ENCODE measurements around the gene MAP2K1.

MAP2K1 gene

GRCh38 chr15:66412220-66412619 lies 25.5 kb downstream of the MAP2K1 start:
- DNase-seq (ENCODE audit: low read depth), result no peak
- TF ChIP-seq, protein P1, sequence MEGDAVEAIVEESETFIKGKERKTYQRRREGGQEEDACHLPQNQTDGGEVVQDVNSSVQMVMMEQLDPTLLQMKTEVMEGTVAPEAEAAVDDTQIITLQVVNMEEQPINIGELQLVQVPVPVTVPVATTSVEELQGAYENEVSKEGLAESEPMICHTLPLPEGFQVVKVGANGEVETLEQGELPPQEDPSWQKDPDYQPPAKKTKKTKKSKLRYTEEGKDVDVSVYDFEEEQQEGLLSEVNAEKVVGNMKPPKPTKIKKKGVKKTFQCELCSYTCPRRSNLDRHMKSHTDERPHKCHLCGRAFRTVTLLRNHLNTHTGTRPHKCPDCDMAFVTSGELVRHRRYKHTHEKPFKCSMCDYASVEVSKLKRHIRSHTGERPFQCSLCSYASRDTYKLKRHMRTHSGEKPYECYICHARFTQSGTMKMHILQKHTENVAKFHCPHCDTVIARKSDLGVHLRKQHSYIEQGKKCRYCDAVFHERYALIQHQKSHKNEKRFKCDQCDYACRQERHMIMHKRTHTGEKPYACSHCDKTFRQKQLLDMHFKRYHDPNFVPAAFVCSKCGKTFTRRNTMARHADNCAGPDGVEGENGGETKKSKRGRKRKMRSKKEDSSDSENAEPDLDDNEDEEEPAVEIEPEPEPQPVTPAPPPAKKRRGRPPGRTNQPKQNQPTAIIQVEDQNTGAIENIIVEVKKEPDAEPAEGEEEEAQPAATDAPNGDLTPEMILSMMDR (IDR thresholded peaks at IDR 0.05; ENCODE audit: insufficient read depth, low read depth, low read length, missing control alignments), result no peak
- no peak overlapping the region for H3K4me3 ChIP-seq (ENCODE audit: low read depth, low read length)

DNA sequence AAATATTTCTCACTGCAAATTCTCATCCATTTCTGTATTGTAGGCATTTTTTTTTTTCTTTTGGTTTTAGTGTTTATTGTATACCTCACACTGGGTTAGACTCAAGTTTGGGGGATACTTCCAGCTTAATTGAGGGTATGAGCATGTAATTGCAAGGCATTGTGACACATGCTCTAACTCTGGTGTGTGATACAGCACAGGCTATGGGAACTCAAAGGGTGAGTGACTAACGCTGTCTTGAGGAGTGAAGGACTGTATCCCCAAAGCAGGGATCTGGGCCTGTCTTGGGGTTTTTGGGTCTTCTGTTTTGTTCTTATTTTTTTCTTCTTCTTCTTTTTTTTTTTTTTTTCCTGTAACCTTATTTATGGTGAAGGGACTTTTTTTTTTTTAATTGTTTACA lies 26.9 kb downstream of the MAP2K1 start:
- TF ChIP-seq, protein P1 (IDR thresholded peaks at IDR 0.05; ENCODE audit: insufficient read depth, low read depth, low read length, missing control alignments), result no peak
- no peak overlapping the region for H3K4me3 ChIP-seq (ENCODE audit: low read depth, low read length)
- no peak for DNase-seq (ENCODE audit: low read depth)

DNA sequence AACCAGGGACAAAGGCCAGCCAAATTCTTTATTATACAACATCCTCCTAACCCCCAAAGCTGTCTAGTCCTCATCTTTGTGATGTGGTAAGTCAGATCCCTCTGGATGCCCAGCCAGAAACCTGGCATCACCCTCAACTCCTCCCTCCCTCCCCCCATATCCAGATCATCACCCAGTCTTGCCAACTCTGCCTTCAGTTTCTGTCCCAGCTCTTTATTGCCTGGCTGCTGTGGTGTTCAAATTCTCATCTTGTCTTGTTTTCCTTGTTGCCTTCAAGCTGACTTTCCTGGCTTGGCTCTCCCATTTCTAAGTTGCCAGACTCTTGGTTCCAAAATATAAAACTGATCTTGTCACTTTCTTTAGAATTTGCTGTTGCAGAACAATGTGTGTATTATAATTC lies 28.6 kb downstream of the MAP2K1 start:
- TF ChIP-seq, protein P1 (IDR thresholded peaks at IDR 0.05; ENCODE audit: insufficient read depth, low read depth, low read length, missing control alignments), result no peak
- DNase-seq (ENCODE audit: low read depth), result no peak
- no peak overlapping the region for H3K4me3 ChIP-seq (ENCODE audit: low read depth, low read length)

- no peak overlapping the region for H3K4me3 ChIP-seq (ENCODE audit: low read depth, low read length)
- TF ChIP-seq, protein P1 (IDR thresholded peaks at IDR 0.05; ENCODE audit: insufficient read depth, low read depth, low read length, missing control alignments), result no peak
- DNase-seq (ENCODE audit: low read depth), result no peak
These were observed 31.0 kb downstream of the MAP2K1 start for GRCh38 chr15:66417736-66418135.

DNA sequence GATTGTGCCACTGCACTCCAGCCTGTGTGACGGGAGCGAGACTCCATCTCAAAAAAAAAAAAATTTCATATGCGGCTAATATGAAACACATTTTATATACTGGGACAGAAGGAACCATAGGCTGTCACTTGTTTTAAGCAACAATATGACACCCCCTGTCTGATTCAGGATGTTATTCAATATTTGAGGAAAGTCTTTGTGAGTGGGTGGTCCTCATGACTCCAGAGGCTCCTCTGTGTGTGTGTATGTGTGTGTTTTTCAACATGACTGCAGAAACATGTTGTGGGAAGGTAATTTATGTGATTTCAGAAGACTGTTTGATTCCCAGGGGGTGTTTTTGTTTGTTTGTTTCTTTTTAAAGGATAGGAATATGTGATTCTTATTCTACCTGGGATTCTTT lies 32.8 kb downstream of the MAP2K1 start:
- TF ChIP-seq, protein P1 (IDR thresholded peaks at IDR 0.05; ENCODE audit: insufficient read depth, low read depth, low read length, missing control alignments), result no peak
- no peak overlapping the region for H3K4me3 ChIP-seq (ENCODE audit: low read depth, low read length)
- DNase-seq (ENCODE audit: low read depth), result no peak

- H3K4me3 ChIP-seq (ENCODE audit: low read depth, low read length), result no peak overlapping the region
- DNase-seq (ENCODE audit: low read depth), result no peak
- TF ChIP-seq, protein P1 (IDR thresholded peaks at IDR 0.05; ENCODE audit: insufficient read depth, low read depth, low read length, missing control alignments), result no peak
These were observed 35.6 kb downstream of the MAP2K1 start for GRCh38 chr15:66422347-66422746.

DNA sequence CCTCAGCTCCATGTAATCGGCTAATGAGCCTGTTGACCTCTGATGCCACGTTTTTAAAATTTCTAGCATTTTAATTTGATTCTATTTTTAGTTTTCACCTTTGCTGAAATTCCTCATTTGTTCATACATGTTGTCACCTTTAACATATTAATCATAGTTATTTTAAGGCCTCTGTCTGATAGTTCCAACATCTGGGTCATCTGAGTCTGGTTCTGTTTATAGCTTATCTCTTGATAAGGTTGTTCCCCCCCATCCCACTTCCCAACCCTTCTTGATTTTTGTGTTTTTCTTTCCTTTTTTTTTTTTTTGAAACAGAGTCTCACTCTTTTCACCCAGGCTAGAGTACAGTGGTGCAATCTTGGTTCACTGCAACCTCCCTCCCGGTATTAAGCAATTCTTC lies 36.4 kb downstream of the MAP2K1 start:
- TF ChIP-seq, protein P1 (IDR thresholded peaks at IDR 0.05; ENCODE audit: insufficient read depth, low read depth, low read length, missing control alignments), result no peak
- DNase-seq (ENCODE audit: low read depth), result no peak

More for the DNA sequence above, 36.4 kb downstream of the MAP2K1 start:
- H3K4me3 ChIP-seq (ENCODE audit: low read depth, low read length), result no peak overlapping the region
